Mucosa of descending colon (tissue), 3 donors: ENCODE data around the gene DLEC1. TPM values are rescaled to one million over a fixed set of nuclear protein-coding genes. Genes with fewer than 3 reads are reported as not detected.

ENCODE experiments used
- ATAC-seq: fragments of 200-7000 bp; cut with Tn5 transposase; one replicate; pipeline ENCODE4 v1.9.1; 2020; ENCODE audit warnings: mild to moderate bottlenecking, moderate library complexity
- DNase-seq, 3 donors: peaks; one replicate each; pipeline ENCODE4 v3.0.0-alpha.2; 2020
- H3K36me3 ChIP-seq: fragments of 200-600 bp; one replicate; pipeline ENCODE4 v1.8.0; 2021; ENCODE audit warnings: low read depth, mild to moderate bottlenecking
- H3K4me1 ChIP-seq: fragments of 200-600 bp; one replicate; pipeline ENCODE4 v1.8.0; 2021; ENCODE audit warnings: low read depth, mild to moderate bottlenecking
- H3K4me3 ChIP-seq: fragments of 200-600 bp; one replicate; pipeline ENCODE4 v1.8.0; 2021; ENCODE audit warnings: mild to moderate bottlenecking
- H3K9me3 ChIP-seq: fragments of 200-600 bp; one replicate; pipeline ENCODE4 v1.8.0; 2021; ENCODE audit warnings: mild to moderate bottlenecking
- CTCF ChIP-seq: fragments of 200-600 bp; IDR thresholded peaks from one replicate; pipeline ENCODE4 v1.8.0; 2022; ENCODE audit warnings: antibody characterized with exemption, mild to moderate bottlenecking
- intact Hi-C, 2 donors: fragments of 100-400 bp; cut with DNase I in 1 of 2; cut with micrococcal nuclease in 1 of 2; formaldehyde crosslinking; loops; one replicate each; pipeline versions ENCODE4 v1.11.0 to v1.11.1; 2022; cut with DNase I, micrococcal nuclease
- total RNA-seq, 3 donors: library from RNA; stranded (reverse); fragmentation: NEBNext Ultra II Directional in 2 of 3; extraction: Animal tissue kit (Norgen Biotek cat#: 25700) in 2 of 3; gene quantifications; one replicate each; pipeline versions ENCODE4 v1.2.1 to v1.2.4, GENCODE V29; 2021 to 2023
- donor health status: DM: no; HTN: no; CAD: no; lungs with moderate emphysema.
- donor health status: DM: no; HTN: no; CAD: no.
- donor health status: DM: no; HTN: yes; CAD: no.

The DLEC1 gene
- total RNA-seq, 3 donors from 2014 or later: 0.73 to 1.7 (median 1.5) TPM

DNA sequence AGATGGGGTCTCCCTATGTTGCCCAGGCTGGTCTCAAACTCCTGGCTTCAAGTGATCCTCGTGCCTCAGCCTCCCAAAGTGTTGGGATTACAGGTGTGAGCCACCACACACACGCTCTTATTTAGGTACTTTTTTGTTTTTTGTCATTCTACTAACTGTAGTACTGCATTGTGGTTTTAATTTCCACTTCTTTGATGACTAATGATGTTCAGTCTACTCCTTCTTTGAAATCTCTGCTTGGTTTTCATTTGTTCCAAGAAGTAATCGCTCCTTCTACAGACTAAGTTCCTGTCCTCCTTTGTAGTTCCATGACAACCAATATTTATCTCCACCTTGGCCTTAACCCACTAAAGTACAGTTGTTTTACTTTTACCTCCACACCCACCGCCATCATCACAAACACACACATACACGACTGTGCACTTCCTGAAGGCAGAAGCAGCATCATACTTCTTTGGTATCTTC, 529 bp upstream of the DLEC1 start:
- intact Hi-C loops: no loop called here
- no peak overlapping the region for H3K4me3 ChIP-seq
- ATAC-seq: no peak
- no peak for TF ChIP-seq CTCF
- H3K36me3 ChIP-seq: no peaks in the 10 kb centered on the region
- no peaks in the 10 kb centered on the region for H3K9me3 ChIP-seq
- no peak for DNase-seq
- H3K4me1 ChIP-seq: peaks cover 22% of the 10 kb centered on the region

DNA sequence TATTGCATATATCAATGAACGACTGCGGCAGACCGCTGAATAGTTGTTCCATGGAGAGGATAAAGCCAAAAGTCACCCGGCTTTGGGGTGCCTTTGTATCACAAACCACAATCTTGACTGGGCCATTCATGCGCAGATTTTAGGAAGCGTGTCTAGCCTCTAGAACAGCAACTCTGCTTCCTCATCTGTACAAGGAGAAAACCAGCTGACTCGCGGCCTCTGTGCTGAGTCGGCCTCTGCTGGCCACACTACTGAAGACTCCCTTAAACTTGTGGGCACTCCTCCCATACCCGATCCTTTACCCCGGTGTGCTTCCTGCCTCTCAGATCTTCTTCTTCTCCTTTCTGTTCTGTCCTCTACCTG, 872 bp downstream of the DLEC1 start:
- TF ChIP-seq CTCF: no peak
- H3K36me3 ChIP-seq: no peaks in the 10 kb centered on the region
- intact Hi-C loops: loop anchor here in 1 of 2 donors (10.0 kb wide), 1 partner anchor 95 kb away; the partner anchor contains the start of genes ACAA1 and MYD88
- peak; percentile 77 to 80 (median 78) for DNase-seq
- peaks cover 22% of the 10 kb centered on the region for H3K4me1 ChIP-seq
- H3K4me3 ChIP-seq: no peak overlapping the region
- peak; percentile 83 for ATAC-seq
- H3K9me3 ChIP-seq: no peaks in the 10 kb centered on the region

DNA sequence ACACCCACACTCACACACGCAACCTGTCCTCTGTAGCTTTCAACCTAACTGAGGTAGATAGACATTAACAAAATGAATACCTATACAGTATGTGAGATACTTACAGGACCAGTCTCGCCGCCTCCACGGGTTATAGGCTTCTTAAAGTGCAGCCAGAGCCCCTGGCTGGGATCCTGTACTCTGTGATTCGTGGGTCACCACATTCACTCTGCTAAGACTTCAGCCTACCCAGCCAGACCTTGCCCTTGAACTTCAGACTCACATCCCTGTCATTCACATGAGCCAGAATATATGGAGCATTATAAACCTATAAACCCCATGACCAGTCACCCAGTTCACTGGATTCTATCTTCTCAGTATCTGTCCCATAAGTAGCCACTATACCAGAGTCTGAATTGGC, 1.4 kb downstream of the DLEC1 start:
- Histone ChIP-seq H3K9me3 (no peaks in the 10 kb centered on the region), H3K36me3 (no peaks in the 10 kb centered on the region), H3K4me3 (no peak overlapping the region), H3K4me1 (peaks cover 22% of the 10 kb centered on the region)
- no peak for TF ChIP-seq CTCF
- peak in 1 of 3 donors; percentile 69 for DNase-seq
- peak; percentile 76 for ATAC-seq
- intact Hi-C loops: loop anchor here in 1 of 2 donors (10.0 kb wide), 1 partner anchor 94 kb away; the partner anchor contains the start of genes ACAA1 and MYD88

DNA sequence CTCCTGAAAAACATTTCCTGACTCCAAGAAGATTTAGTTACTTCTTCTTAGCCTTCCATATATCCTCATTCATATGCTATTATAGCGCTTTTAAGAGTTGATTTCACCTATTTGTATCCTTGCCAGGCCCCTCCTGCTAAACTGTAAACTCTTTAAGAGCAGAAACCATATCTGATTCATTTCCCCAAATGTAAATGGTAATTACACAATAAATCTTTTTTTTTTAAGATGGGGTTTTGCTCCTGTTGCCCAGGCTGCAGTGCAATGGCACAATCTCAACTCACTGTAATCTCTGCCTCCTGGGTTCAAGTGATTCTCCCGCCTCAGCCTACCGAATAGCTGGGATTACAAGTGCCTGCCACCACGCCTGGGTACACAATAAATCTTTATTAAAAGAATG, 4.5 kb downstream of the DLEC1 start:
- Histone ChIP-seq H3K36me3 (no peaks in the 10 kb centered on the region), H3K9me3 (no peaks in the 10 kb centered on the region), H3K4me1 (peaks cover 22% of the 10 kb centered on the region), H3K4me3 (no peak overlapping the region)
- intact Hi-C loops: loop anchor here in 1 of 2 donors (10.0 kb wide), 1 partner anchor 91 kb away; the partner anchor contains the start of genes ACAA1 and MYD88
- ATAC-seq: no peak
- TF ChIP-seq CTCF: no peak
- no peak for DNase-seq

DNA sequence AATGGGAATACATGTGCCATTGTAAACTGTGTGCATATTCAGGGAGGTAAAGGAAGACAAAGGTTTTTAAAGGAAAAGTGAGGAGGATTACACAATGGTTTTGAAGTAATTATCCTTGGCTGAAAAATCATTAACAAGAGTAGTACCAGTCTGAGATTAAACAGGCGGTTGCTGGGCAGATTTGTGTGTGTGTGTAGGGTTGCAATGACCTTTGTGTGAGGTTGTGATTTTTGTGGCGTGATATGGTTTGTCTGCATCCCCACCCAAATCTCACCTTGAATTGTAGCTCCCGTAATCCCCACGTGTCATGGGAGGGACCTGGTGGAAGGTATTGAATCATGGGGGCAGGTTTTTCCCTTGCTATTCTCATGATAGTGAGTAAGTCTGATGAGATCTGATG, 7.0 kb downstream of the DLEC1 start:
- no peak overlapping the region for H3K4me3 ChIP-seq
- DNase-seq (peak in 1 of 3 donors; percentile 9), ATAC-seq (peak; percentile 89)
- no peaks in the 10 kb centered on the region for H3K9me3 ChIP-seq
- no peaks in the 10 kb centered on the region for H3K36me3 ChIP-seq
- H3K4me1 ChIP-seq: peaks cover 5% of the 10 kb centered on the region
- TF ChIP-seq CTCF: no peak
- intact Hi-C loops: loop anchor here in 1 of 2 donors (10.0 kb wide), 1 partner anchor 89 kb away; the partner anchor contains the start of genes ACAA1 and MYD88
